ENCODE measurements around the gene RTRAF.
A peak's percentile ranks its signal among the peaks of the same experiment; 100 is the strongest.

- TF ChIP-seq POLR2A (IDR thresholded peaks at IDR 0.05), result no peak
- TF ChIP-seq CTCF (IDR thresholded peaks at IDR 0.05), result peak; percentile 20 to 46 (median 38)
Observed at GRCh38 chr14:52015411-52016030, 26.2 kb downstream of the RTRAF start.

All from tibial nerve (tissue), 3 donors.